HG02623 (cell line): ENCODE results near the gene CHMP4B.

ENCODE experiments used
- ATAC-seq: cut with Tn5 transposase; IDR thresholded peaks from one replicate; pipeline ENCODE4 v1.9.1; 2021; ENCODE audit warnings: moderate library complexity; ENCODE audit not compliant: unreplicated experiment

The CHMP4B gene

GRCh38 chr20:33837096-33837830 is 26.1 kb downstream of the CHMP4B start:
- ATAC-seq, result no peak

- ATAC-seq, result no peak
These were observed 27.1 kb downstream of the CHMP4B start for GRCh38 chr20:33838035-33838864.

GRCh38 chr20:33839591-33839990 is 28.4 kb downstream of the CHMP4B start:
- ATAC-seq, result no peak

- no peak for ATAC-seq
These were observed 29.0 kb downstream of the CHMP4B start for GRCh38 chr20:33840160-33840559.

GRCh38 chr20:33840759-33841435 is 29.7 kb downstream of the CHMP4B start:
- no peak for ATAC-seq

- ATAC-seq, result no peak
These were observed 30.3 kb downstream of the CHMP4B start for GRCh38 chr20:33841436-33841799.

GRCh38 chr20:33842346-33842745 is 31.2 kb downstream of the CHMP4B start:
- ATAC-seq, result no peak

GRCh38 chr20:33843050-33843449 is 31.9 kb downstream of the CHMP4B start:
- no peak for ATAC-seq

GRCh38 chr20:33843854-33844253 is 32.7 kb downstream of the CHMP4B start:
- ATAC-seq, result no peak

- no peak for ATAC-seq
These were observed 35.3 kb downstream of the CHMP4B start for GRCh38 chr20:33846291-33846935.

GRCh38 chr20:33847006-33847405 is 35.9 kb downstream of the CHMP4B start:
- no peak for ATAC-seq

GRCh38 chr20:33848391-33848790 is 37.2 kb downstream of the CHMP4B start:
- no peak for ATAC-seq

GRCh38 chr20:33850159-33850558 is 39.0 kb downstream of the CHMP4B start:
- no peak for ATAC-seq

GRCh38 chr20:33851842-33852466 is 40.8 kb downstream of the CHMP4B start:
- no peak for ATAC-seq

GRCh38 chr20:33852626-33853506 is 41.7 kb downstream of the CHMP4B start:
- ATAC-seq, result no peak

- ATAC-seq, result no peak
These were observed 42.3 kb downstream of the CHMP4B start for GRCh38 chr20:33853507-33853813.

GRCh38 chr20:33857722-33858563 is 46.8 kb downstream of the CHMP4B start:
- no peak for ATAC-seq

- ATAC-seq, result no peak
These were observed 47.5 kb downstream of the CHMP4B start for GRCh38 chr20:33858666-33859065.

GRCh38 chr20:33859157-33859695 is 48.1 kb downstream of the CHMP4B start:
- peak; percentile 52 for ATAC-seq
